Hippocampal formation (tissue), 2 donors: ENCODE results near the gene RALGPS2.

Experiments used
- DNase-seq, 2 donors: peaks; one replicate each; lab custom pipeline; 2025; lab: John Stamatoyannopoulos, UW

The RALGPS2 gene

GRCh38 chr1:178724728-178725465 lies at the start of gene RALGPS2:
Gene RALGPS2 (plus strand): TSS chr1:178725244. CDS start chr1:178776765, 51,521 bp downstream.
- peak; percentile 45 to 69 for DNase-seq

- no peak for DNase-seq
These were observed 45.8 kb upstream of the RALGPS2 start for GRCh38 chr1:178679237-178679636.

- DNase-seq: no peak
These were observed 42.6 kb upstream of the RALGPS2 start for GRCh38 chr1:178682429-178682828.

- no peak for DNase-seq
These were observed 42.2 kb upstream of the RALGPS2 start for GRCh38 chr1:178682886-178683285.

GRCh38 chr1:178683291-178683690 lies 41.8 kb upstream of the RALGPS2 start:
- DNase-seq: no peak

GRCh38 chr1:178684111-178684510 lies 40.9 kb upstream of the RALGPS2 start:
- no peak for DNase-seq

GRCh38 chr1:178684542-178685000 lies 40.5 kb upstream of the RALGPS2 start:
- DNase-seq: no peak

GRCh38 chr1:178686407-178686806 lies 38.6 kb upstream of the RALGPS2 start:
- no peak for DNase-seq

GRCh38 chr1:178688244-178688643 lies 36.8 kb upstream of the RALGPS2 start:
- DNase-seq: no peak

- DNase-seq: no peak
These were observed 35.3 kb upstream of the RALGPS2 start for GRCh38 chr1:178689769-178690168.

GRCh38 chr1:178690496-178690895 lies 34.5 kb upstream of the RALGPS2 start:
- no peak for DNase-seq

- no peak for DNase-seq
These were observed 32.3 kb upstream of the RALGPS2 start for GRCh38 chr1:178692564-178693327.

- DNase-seq: no peak
These were observed 31.7 kb upstream of the RALGPS2 start for GRCh38 chr1:178693366-178693765.

GRCh38 chr1:178694923-178695525 lies 30.0 kb upstream of the RALGPS2 start:
- no peak for DNase-seq

GRCh38 chr1:178702146-178702545 lies 22.9 kb upstream of the RALGPS2 start:
- DNase-seq: no peak

- DNase-seq: no peak
These were observed 20.2 kb upstream of the RALGPS2 start for GRCh38 chr1:178704833-178705232.

GRCh38 chr1:178706432-178706831 lies 18.6 kb upstream of the RALGPS2 start:
- no peak for DNase-seq

- DNase-seq: no peak
These were observed 11.8 kb upstream of the RALGPS2 start for GRCh38 chr1:178713259-178713658.

- no peak for DNase-seq
These were observed 10.6 kb upstream of the RALGPS2 start for GRCh38 chr1:178714453-178714852.

- DNase-seq: no peak
These were observed 8.9 kb upstream of the RALGPS2 start for GRCh38 chr1:178716111-178716510.

- DNase-seq: no peak
These were observed 6.5 kb upstream of the RALGPS2 start for GRCh38 chr1:178718520-178718919.

GRCh38 chr1:178723546-178723945 lies 1.5 kb upstream of the RALGPS2 start:
- DNase-seq: no peak

- no peak for DNase-seq
These were observed 692 bp upstream of the RALGPS2 start for GRCh38 chr1:178724376-178724727.
